NOMO-1 (cell line): ENCODE measurements around the gene KIF14.
A peak's percentile ranks its signal among the peaks of the same experiment; 100 is the strongest.
"Not testable (repeated sequence)": the region's sequence is repeated elsewhere in the genome, so short reads cannot be mapped to it uniquely, and the experiment has no call there.

ENCODE experiments used
- DNase-seq, 2 experiments: peaks; one replicate each; lab custom pipeline; 2025; ENCODE audit not compliant: unreplicated experiment in 2 of 2; lab: John Stamatoyannopoulos, UW

Gene KIF14

GRCh38 chr1:200634261-200635122 lies 13.9 kb upstream of the KIF14 start:
- no peak for DNase-seq

GRCh38 chr1:200631375-200631774 lies 10.8 kb upstream of the KIF14 start:
- DNase-seq, result no peak

- DNase-seq, result not testable (repeated sequence)
These were observed 10.0 kb upstream of the KIF14 start for GRCh38 chr1:200630515-200630899.

DNA sequence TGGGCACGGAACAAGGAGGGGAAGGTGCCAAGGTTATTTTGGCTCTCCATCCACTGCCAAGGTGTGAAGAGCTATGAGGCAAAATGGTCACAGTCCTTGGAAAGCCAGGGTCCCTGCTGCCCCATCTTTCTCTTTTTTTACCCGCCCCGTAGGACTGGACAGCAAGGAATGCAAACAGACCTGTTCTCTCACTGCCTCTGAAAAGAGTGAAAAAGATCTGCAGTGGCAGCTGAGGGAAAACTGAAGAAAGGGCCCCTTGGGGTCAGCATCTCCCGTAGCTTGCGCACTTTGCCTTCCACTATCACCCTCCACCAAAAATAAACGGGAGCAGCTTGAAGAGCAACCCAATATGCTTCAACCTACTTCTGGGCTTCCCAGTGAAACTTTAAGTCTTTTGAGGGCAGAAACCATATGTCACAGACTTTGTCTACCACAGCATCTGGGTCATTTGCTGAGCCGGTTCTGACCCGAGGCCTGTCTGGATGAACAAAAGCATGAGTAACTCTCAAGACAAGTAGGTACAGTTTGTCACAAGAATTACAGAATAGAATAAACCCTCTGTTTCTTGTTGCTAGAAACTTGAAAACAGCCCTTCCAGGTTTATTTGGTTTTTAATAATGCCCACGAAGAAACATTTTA lies 9.4 kb upstream of the KIF14 start:
- no peak for DNase-seq

DNA sequence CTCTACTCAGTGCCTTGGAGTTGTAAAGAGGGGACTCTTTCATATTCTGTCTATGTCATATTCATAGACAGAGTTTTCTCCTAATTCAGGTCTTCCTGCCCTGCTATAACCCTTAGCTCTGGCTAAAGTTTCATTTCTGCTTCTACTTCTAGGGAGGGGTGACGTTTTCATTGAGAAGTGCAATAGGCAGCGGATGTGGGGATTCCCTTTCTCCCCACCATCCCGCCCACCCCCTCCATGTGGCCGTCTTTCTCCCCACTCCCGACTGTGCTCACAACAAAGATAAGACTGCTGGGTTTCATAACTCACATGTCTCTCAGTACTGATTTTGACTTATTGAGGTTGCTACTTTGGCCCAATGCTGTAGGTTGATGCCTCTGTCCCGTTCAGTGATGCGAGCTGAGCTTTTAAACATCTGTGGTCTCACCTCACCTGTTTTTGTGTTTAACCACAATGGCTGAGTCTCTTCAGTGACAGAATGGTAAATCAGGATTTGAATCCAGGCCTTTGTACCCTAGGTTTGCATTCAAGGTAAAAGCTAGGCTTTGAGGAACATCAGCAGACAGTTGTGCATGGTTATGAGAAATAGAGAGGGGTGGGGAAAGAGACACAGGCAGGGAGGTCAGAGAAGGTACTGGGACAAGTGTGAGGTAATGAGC lies 7.8 kb upstream of the KIF14 start:
- DNase-seq, result peak; percentile 33 to 73

- DNase-seq, result no peak
These were observed 7.1 kb upstream of the KIF14 start for GRCh38 chr1:200627575-200628222.

DNA sequence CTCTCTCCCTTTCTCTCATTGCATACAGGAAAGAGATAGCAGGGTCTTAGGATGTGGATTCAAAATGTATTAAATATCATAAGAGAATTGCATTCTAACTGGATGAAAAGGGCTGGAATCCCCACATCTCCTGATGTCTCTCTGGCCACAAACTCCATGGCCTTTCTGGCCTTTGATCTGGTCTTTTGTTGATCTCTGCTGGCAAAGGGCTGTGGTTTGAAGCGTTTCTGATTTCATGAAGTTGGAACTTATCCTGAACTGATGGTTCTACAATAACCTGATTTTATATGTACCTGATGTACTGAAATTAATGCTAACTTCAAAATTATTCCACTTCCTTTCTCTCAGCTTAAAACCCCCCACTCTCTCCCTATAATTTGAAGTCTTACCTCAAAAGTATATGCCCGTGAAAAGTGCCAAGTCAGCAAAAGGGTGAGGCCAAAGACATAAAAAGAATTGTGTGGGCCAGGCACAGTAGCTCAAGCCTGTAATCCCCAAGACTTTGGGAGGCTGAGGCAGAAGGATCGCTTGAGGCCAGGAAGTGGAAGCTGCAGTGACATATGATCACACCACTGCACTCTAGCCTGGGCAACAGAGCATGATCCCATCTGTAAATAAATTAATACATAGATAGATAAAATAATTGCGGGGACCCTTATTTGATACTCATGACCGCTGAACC lies 6.4 kb upstream of the KIF14 start:
- DNase-seq, result no peak

DNA sequence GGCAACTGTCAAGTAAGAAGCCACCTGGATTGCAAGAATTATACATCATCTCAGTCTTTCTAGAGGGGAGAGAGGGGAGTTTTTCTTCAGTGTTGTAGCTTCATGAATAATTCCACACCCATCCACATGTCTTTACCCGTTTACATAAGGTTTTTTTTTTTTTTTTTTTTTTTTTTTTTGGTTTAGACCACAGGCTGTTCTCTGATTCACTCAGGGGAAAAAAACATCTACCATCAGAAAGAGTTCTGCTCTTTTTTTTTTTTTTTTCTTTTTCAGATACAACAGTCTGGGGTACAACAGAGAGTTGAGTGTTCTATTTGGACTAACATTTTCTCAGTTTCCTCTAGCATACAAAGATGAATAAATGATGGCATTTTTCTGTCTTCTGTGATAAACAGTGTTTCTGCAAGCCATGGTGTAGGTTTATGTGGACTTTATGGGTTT lies 4.9 kb upstream of the KIF14 start:
- DNase-seq, result no peak

DNA sequence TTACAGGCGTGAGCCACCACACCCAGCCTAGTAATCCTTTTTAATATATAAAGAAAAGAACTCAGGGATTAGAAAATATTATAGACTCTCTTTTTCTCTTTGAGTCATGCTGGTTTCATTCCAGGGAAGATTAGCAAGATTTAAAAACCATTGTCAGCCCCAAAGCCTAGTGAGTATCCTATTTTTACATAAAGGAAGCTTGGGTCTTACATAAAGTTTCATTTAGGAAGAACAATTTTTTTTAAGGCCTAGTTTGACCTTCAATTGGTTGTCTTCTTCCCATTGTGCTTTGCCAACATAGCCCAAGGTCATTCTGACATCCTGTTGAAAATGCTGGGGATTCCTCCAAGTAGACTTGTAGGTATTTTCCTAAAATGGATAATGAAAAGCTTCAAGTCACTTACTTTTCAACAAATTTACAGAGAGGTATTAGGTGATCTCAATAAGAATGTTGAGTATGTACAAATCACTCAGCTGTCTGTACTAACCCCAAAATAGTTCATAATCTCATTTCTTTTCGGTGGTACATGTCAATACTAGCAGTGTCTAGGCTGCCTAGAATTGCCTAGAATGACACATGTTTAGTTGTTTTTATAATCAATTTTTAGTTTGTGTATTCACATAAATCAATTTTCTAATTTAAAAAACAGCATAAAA lies 4.3 kb upstream of the KIF14 start:
- DNase-seq, result peak; percentile 6 to 7

- DNase-seq, result no peak
These were observed 668 bp downstream of the KIF14 start for GRCh38 chr1:200619894-200620272.

DNA sequence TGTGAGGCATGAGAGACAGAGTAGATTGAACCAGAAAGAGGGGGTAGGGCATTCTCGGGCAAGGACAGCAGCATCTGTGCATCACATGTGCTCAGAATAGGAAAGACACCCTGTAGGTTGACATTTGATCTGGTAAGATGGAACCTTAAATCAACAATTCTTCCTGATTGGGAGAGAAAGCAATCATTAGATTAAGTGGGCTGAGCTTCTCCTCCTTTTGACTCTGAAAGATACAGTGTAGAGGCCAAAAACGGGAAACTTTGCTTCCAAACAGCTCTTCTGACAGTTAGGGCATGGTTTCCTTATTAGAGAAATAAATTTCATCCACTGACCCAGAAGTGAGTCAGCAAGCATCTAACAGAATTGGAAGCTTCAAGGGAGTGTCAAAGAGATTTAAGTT lies 9.7 kb downstream of the KIF14 start:
- no peak for DNase-seq

GRCh38 chr1:200602632-200603031 lies 17.9 kb downstream of the KIF14 start:
- no peak for DNase-seq

DNA sequence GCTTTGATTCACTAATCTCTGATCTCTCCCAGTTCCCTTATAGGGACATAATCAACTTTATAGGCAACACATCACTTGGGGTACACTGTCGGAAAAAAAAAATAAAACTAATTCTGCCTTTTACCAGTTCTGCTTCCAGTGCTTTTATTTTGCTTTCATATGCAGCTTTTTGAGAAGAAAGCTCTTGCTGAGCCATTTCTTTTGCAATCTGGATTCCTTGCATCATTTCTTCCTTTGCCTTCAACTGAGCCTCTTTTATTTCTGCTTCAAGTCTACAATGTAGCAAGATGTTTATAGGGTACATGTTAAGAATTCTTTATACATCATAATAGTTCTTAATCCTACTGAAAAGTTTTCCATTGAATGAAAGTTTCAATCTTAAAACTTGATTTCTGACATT lies 30.6 kb downstream of the KIF14 start:
- DNase-seq, result no peak

DNA sequence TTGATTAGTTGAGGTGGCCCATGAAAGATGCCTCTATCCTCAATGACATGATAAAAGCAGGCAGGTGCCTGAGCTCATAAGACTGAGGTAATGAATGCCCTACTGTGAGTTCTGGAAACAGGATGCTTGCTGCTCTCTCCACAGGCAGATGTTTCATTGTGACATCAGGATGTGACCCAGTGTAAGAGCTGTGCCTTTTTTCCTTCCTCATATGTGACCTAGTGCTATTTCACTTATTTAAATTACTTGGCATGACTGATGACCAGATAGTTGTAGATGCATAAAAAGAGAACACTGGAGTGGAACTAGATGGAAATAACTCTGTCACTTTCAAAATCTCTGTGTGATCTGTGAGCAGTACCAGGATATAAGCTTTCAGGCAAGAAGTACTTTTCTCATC lies 31.9 kb downstream of the KIF14 start:
- peak in 1 of 2 experiments; percentile 3 for DNase-seq

- DNase-seq, result no peak
These were observed 56.2 kb downstream of the KIF14 start for GRCh38 chr1:200564319-200564718.

GRCh38 chr1:200561856-200562214 lies 58.7 kb downstream of the KIF14 start:
- DNase-seq, result no peak

- DNase-seq, result peak in 1 of 2 experiments; percentile 20
These were observed 61.6 kb downstream of the KIF14 start for GRCh38 chr1:200558866-200559459.

GRCh38 chr1:200556002-200556401 lies 64.5 kb downstream of the KIF14 start:
- DNase-seq, result no peak

GRCh38 chr1:200552737-200553136 lies 67.8 kb downstream of the KIF14 start:
- DNase-seq, result not testable (repeated sequence)

DNA sequence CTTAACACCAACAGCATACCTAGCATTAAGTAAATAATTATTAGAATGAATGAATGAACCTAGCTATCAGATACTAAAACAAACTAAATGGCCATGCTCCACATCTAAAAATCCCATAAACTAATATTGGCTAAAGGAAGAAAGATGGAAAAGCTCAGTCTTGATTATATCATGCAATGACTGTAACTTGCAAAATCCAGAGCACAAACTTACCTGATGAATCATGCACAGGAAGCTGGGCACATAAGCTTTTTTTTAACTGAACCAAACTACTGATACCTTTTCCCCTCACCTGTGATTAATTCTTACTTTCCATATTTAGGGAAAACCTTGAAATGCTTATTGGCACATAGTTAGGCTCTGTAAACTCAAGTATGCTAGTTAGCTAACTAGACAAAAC lies 70.2 kb downstream of the KIF14 start:
- DNase-seq, result no peak
